ENCODE data around the gene MGAT5. TPM values are rescaled to one million over a fixed set of nuclear protein-coding genes. Genes with fewer than 3 reads are reported as not detected.

MGAT5 gene
- total and polyA plus RNA-seq, 7 experiments from 2014 or later: 5.3 to 48.0 (median 40.0) TPM

DNA sequence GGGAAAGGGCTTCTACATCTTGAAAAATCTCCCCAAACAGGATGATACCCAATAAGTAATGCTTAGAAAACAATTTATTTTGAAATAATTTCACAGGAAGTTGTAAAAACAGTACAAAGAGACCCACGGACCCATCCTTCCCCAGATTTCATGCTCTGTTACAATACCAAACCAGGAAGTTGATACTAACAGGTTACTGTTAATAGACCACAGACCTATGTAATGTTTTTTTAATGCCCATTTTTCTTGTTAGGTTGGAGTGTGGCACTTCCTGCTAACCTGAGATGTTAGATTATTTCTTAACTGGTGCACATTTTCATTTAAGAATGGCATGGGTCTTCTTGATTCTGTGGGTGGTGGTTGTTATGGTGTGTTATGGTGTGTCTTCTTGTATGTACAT, 21.4 kb upstream of the MGAT5 start:
- ChIA-PET POLR2A (no interaction called here), CTCF (interaction anchor here (1.0 kb wide), 1 partner anchor 27 kb away, joined by 4 read pairs; no protein-coding TSS in a partner anchor)
- no peaks in the 10 kb centered on the region for H3K36me3 ChIP-seq (ENCODE audit: control insufficient read depth in 2 of 3, insufficient read depth in 3 of 3, low read length in 3 of 3)
- Mint-ChIP-seq H3K36me3 (peaks cover 4 to 40% (median 8%) of the 10 kb centered on the region in 5 donors), H3K4me1 (peaks cover 58 to 79% (median 75%) of the 10 kb centered on the region in 7 donors), H3K27ac (peak overlapping the region; percentile 38 to 87 (median 76)), H3K4me3 (peak overlapping the region; percentile 1 to 81 (median 61)), H3K9me3 (peaks cover 0 to 21% (median 11%) of the 10 kb centered on the region in 11 donors), H3K27me3 (no peaks in the 10 kb centered on the region)
- peaks cover 56 to 59% of the 10 kb centered on the region in 2 donors for H3K4me1 ChIP-seq (ENCODE audit: control insufficient read depth in 2 of 2, insufficient read depth in 2 of 2, low read length in 2 of 2)
- H3K27ac ChIP-seq (ENCODE audit: low read depth, low read length): no peak overlapping the region
- peaks cover 0 to 7% (median 0%) of the 10 kb centered on the region in 3 experiments for H3K9me3 ChIP-seq (ENCODE audit: control insufficient read depth in 2 of 3, low read length in 3 of 3)
- intact Hi-C loops (cut with micrococcal nuclease): loop anchor here in 1 of 2 donors (5.0 kb wide), 1 partner anchor 180 kb away; no protein-coding TSS in a partner anchor
- no peaks in the 10 kb centered on the region for H3K27me3 ChIP-seq (ENCODE audit: control insufficient read depth in 2 of 2, insufficient read depth in 2 of 2, low read length in 2 of 2)
- H3K4me3 ChIP-seq (ENCODE audit: low read length): peak overlapping the region; percentile 17
- ATAC-seq: peak; percentile 78
- DNase-seq: peak in 6 of 9 donors; percentile 31 to 61 (median 55)

DNA sequence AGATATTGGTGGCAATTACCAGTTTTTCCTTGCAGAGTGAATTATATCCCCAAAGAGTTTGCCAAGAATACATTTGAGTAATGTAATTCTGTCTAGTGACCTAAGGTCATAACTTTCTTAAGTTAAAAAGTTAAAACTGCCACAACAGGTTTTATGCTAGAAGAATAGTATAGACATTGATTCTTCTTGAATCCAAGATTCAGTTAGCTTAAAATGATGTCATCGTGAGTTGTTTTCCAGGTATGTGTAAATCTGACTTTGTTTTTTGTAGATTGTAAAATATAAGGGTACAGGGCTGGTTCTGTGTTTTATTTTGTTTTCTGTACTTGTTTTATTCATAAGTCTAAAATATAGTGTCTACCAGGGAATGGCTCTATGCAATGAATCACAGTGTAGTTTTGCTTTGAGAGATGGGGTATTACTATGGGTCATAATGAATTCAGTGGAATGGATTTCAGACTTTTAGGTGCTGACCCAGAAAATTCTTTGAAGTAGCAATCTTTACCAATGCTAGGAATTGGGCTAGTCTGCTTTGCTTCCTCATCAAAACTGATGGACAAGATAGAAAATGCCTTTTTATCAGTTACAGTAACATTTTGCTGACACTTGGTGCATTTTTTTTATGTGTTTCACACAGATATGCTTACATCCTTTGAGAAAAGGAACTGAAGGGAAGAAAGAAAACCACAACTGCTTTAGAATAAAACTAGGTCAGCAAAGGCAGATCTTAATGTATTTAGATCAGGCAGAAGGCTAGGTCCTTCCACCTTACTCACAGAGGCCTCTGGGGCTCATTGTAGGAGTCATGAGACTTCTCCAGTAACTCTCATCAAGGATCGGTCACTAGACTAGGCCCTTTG, 20.8 kb upstream of the MGAT5 start:
- H3K27me3 ChIP-seq (ENCODE audit: control insufficient read depth in 2 of 2, insufficient read depth in 2 of 2, low read length in 2 of 2): no peaks in the 10 kb centered on the region
- POLR2A ChIA-PET: interaction anchor here (1.8 kb wide), 1 partner anchor 11 kb away, joined by 4 read pairs; no protein-coding TSS in a partner anchor
- Mint-ChIP-seq H3K4me3 (peak overlapping the region; percentile 29 to 81 (median 64)), H3K9me3 (peaks cover 0 to 15% (median 8%) of the 10 kb centered on the region in 11 donors), H3K27me3 (no peaks in the 10 kb centered on the region), H3K27ac (peak overlapping the region; percentile 62 to 87 (median 76)), H3K4me1 (peaks cover 57 to 80% (median 75%) of the 10 kb centered on the region in 7 donors), H3K36me3 (peaks cover 4 to 34% (median 6%) of the 10 kb centered on the region in 5 donors)
- H3K27ac ChIP-seq (ENCODE audit: low read depth, low read length): peak overlapping the region; percentile 37
- intact Hi-C loops (cut with micrococcal nuclease): loop anchor here (1.0 to 5.0 kb wide), 5 partner anchors 12 to 179 kb away; no protein-coding TSS in a partner anchor
- ATAC-seq (peak; percentile 84), DNase-seq (peak in 7 of 9 donors; percentile 13 to 68 (median 57))
- peaks cover 56 to 59% of the 10 kb centered on the region in 2 donors for H3K4me1 ChIP-seq (ENCODE audit: control insufficient read depth in 2 of 2, insufficient read depth in 2 of 2, low read length in 2 of 2)
- CTCF ChIA-PET: interaction anchor here (1.0 kb wide), 1 partner anchor 27 kb away, joined by 4 read pairs; no protein-coding TSS in a partner anchor
- no peaks in the 10 kb centered on the region for H3K36me3 ChIP-seq (ENCODE audit: control insufficient read depth in 2 of 3, insufficient read depth in 3 of 3, low read length in 3 of 3)
- H3K4me3 ChIP-seq (ENCODE audit: low read length): peak overlapping the region; percentile 17
- H3K9me3 ChIP-seq (ENCODE audit: control insufficient read depth in 2 of 3, low read length in 3 of 3): peaks cover 0 to 7% (median 0%) of the 10 kb centered on the region in 3 experiments

DNA sequence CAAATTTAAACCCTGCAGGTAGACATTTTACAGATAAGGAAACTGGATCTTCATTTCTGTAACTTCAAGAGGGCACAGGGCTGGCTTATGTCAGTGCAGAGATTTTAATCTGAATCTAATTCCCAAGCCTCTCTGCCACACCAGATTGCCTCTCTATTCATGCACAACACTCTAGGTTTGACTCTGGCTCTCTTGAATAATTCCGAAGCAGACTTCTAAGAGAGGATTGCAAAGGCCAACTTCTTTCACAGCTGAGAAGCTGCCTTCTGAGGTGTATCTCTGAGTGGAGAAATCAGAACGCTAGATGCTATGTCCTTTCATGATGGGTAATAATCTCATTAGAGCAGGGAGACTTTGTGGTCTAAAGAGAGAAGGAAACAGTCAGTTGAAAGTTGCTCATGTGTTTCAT, 20.1 kb upstream of the MGAT5 start:
- Histone ChIP-seq H3K4me1 (ENCODE audit: control insufficient read depth in 2 of 2, insufficient read depth in 2 of 2, low read length in 2 of 2) (peaks cover 56 to 59% of the 10 kb centered on the region in 2 donors), H3K27me3 (ENCODE audit: control insufficient read depth in 2 of 2, insufficient read depth in 2 of 2, low read length in 2 of 2) (no peaks in the 10 kb centered on the region), H3K36me3 (ENCODE audit: control insufficient read depth in 2 of 3, insufficient read depth in 3 of 3, low read length in 3 of 3) (no peaks in the 10 kb centered on the region), H3K27ac (ENCODE audit: low read depth, low read length) (peak overlapping the region; percentile 37), H3K9me3 (ENCODE audit: control insufficient read depth in 2 of 3, low read length in 3 of 3) (peaks cover 0 to 3% (median 0%) of the 10 kb centered on the region in 3 experiments), H3K4me3 (ENCODE audit: low read length) (peak overlapping the region; percentile 14)
- peaks cover 57 to 81% (median 75%) of the 10 kb centered on the region in 7 donors for H3K4me1 Mint-ChIP-seq
- H3K27ac Mint-ChIP-seq: peak overlapping the region; percentile 62 to 87 (median 76)
- intact Hi-C loops (cut with micrococcal nuclease): loop anchor here (1.0 to 5.0 kb wide), 5 partner anchors 12 to 179 kb away; no protein-coding TSS in a partner anchor
- H3K36me3 Mint-ChIP-seq: peaks cover 3 to 28% (median 3%) of the 10 kb centered on the region in 5 donors
- peak overlapping the region; percentile 29 to 81 (median 64) for H3K4me3 Mint-ChIP-seq
- ChIA-PET POLR2A (interaction anchor here (1.8 kb wide), 1 partner anchor 10 kb away, joined by 4 read pairs; no protein-coding TSS in a partner anchor), CTCF (interaction anchor here (2.8 kb wide), 1 partner anchor 12 kb away, joined by 13 read pairs; no protein-coding TSS in a partner anchor)
- peaks cover 0 to 11% (median 4%) of the 10 kb centered on the region in 11 donors for H3K9me3 Mint-ChIP-seq
- no peaks in the 10 kb centered on the region for H3K27me3 Mint-ChIP-seq
- DNase-seq: no peak
- ATAC-seq: no peak

DNA sequence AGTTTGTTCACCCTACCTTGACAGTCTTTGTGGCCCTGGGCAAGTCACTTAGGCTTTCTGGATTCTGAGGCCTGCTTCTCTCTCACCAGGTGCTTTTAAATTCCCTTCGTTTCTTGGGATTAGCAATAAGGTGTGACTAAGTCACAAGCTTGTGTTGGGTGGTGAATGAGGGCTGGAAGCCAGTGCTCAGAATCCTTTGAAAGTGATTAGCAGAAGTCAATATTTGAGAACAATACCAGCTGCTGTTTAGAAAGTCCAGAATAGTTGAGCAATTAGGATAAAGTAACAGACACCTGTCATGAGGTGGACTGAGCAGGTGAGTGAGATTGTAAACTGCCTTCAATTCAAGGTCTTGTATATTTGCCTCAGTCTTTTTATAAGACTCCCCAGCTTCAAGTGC, 19.3 kb upstream of the MGAT5 start:
- H3K36me3 ChIP-seq (ENCODE audit: control insufficient read depth in 2 of 3, insufficient read depth in 3 of 3, low read length in 3 of 3): no peaks in the 10 kb centered on the region
- H3K4me3 ChIP-seq (ENCODE audit: low read length): no peak overlapping the region
- Mint-ChIP-seq H3K9me3 (peaks cover 0 to 10% (median 1%) of the 10 kb centered on the region in 11 donors), H3K4me3 (peak overlapping the region in 2 of 10 donors; percentile 1 to 65), H3K27me3 (no peaks in the 10 kb centered on the region), H3K36me3 (peaks cover 0 to 24% (median 0%) of the 10 kb centered on the region in 5 donors), H3K27ac (peak overlapping the region in 6 of 9 donors; percentile 60 to 87 (median 74)), H3K4me1 (peaks cover 59 to 85% (median 76%) of the 10 kb centered on the region in 7 donors)
- H3K4me1 ChIP-seq (ENCODE audit: control insufficient read depth in 2 of 2, insufficient read depth in 2 of 2, low read length in 2 of 2): peaks cover 56 to 59% of the 10 kb centered on the region in 2 donors
- H3K9me3 ChIP-seq (ENCODE audit: control insufficient read depth in 2 of 3, low read length in 3 of 3): no peaks in the 10 kb centered on the region
- POLR2A ChIA-PET: interaction anchor here (1.4 to 1.8 kb wide), 3 partner anchors 9 to 23 kb away, joined by 3 to 6 read pairs (median 4); no protein-coding TSS in a partner anchor
- CTCF ChIA-PET: interaction anchor here (1.2 to 2.8 kb wide), 3 partner anchors 9 to 115 kb away, joined by 4 to 13 read pairs (median 5); no protein-coding TSS in a partner anchor
- DNase-seq (no peak), ATAC-seq (no peak)
- intact Hi-C loops (cut with micrococcal nuclease): loop anchor here in 1 of 2 donors (5.0 kb wide), 1 partner anchor 178 kb away; no protein-coding TSS in a partner anchor
- peak overlapping the region; percentile 37 for H3K27ac ChIP-seq (ENCODE audit: low read depth, low read length)
- no peaks in the 10 kb centered on the region for H3K27me3 ChIP-seq (ENCODE audit: control insufficient read depth in 2 of 2, insufficient read depth in 2 of 2, low read length in 2 of 2)

DNA sequence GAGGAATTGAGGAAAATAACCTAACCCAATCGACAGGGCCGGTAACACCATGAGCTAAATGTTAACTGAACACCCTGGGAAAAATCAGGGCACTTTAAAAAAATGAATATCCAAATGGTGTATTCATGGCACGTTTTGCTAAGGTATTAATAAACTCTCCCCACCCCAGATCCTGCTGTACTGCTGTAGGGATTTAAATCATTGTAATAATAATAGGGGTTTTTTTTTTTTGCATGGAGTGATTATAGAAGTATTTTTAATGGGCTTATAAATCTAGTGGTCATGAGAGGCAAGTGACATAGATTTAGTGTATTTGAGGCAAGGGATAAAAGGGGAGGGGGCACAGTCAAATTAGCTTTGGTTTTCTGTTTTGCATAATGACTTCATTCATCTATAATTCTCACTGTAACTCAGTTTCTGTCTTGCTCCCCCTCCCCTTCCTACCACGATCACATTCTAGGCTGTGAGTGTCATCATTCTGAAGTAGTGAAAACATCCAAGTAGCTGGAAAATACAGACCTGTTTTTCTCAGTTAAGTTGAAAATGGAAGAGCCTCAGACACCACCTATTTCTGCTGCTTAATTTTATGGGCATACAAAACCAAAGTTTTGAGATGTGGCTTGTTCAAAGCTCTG, 18.2 kb upstream of the MGAT5 start:
- intact Hi-C loops (cut with micrococcal nuclease): no loop called here

More for the DNA sequence above, 18.2 kb upstream of the MGAT5 start:
- Histone ChIP-seq H3K9me3 (ENCODE audit: control insufficient read depth in 2 of 3, low read length in 3 of 3) (no peaks in the 10 kb centered on the region), H3K4me1 (ENCODE audit: control insufficient read depth in 2 of 2, insufficient read depth in 2 of 2, low read length in 2 of 2) (peaks cover 56 to 59% of the 10 kb centered on the region in 2 donors), H3K4me3 (ENCODE audit: low read length) (no peak overlapping the region), H3K36me3 (ENCODE audit: control insufficient read depth in 2 of 3, insufficient read depth in 3 of 3, low read length in 3 of 3) (no peaks in the 10 kb centered on the region), H3K27ac (ENCODE audit: low read depth, low read length) (no peak overlapping the region), H3K27me3 (ENCODE audit: control insufficient read depth in 2 of 2, insufficient read depth in 2 of 2, low read length in 2 of 2) (no peaks in the 10 kb centered on the region)
- POLR2A ChIA-PET: interaction anchor here (0.6 to 1.6 kb wide), 3 partner anchors 10 to 22 kb away, joined by 3 to 6 read pairs (median 3); no protein-coding TSS in a partner anchor
- Mint-ChIP-seq H3K4me1 (peaks cover 62 to 88% (median 78%) of the 10 kb centered on the region in 7 donors), H3K36me3 (peaks cover 0 to 19% (median 0%) of the 10 kb centered on the region in 5 donors), H3K9me3 (peaks cover 0 to 6% (median 1%) of the 10 kb centered on the region in 11 donors), H3K27ac (peak overlapping the region in 7 of 9 donors; percentile 23 to 75 (median 56)), H3K27me3 (no peaks in the 10 kb centered on the region), H3K4me3 (peak overlapping the region in 4 of 10 donors; percentile 13 to 34 (median 18))
- ATAC-seq: no peak
- CTCF ChIA-PET: interaction anchor here (1.6 to 2.8 kb wide), 2 partner anchors 8 to 10 kb away, joined by 5 to 13 read pairs; no protein-coding TSS in a partner anchor
- no peak for DNase-seq

All from naive thymus-derived CD4-positive, alpha-beta T cell (primary cell).